Measurements from ENCODE around the gene C19orf38. TPM values are rescaled to one million over a fixed set of nuclear protein-coding genes. Genes with fewer than 3 reads are reported as not detected.

C19orf38 gene
- total RNA-seq, 4 donors from 2014 or later = 0.42 to 0.91 TPM; not detected in 2

DNA sequence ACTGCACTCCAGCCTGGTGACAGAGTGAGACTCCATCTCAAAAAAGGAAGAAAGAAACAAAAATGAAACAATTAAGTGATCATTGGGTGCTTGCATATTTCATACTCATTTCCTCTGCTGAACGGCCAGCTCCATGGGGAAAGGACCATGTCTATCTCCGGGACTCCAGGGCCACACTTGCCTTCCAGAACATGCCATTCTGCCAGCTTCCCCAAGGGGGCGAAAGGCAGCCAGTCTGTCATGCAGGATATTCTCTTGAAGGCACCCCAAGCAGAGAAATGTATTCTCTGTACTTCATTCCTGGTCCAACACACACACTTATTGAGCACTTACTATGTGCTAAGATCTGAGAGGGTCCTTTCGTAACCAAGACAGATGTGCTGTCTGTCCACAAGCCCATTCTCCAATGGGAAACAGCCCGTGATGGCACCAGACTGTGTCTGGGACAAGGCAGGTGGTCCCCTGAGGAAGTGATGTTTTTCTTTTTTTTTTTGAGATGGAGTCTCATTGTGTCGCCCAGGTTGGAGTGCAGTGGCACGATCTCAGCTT lies 13.0 kb downstream of the C19orf38 start:
- intact Hi-C loops (cut with DNase I; ENCODE audit: low total_unique reads) = loop anchor here (5.0 kb wide), 1 partner anchor 144 kb away; the partner anchor contains the start of gene DNM2
- no peak for TF ChIP-seq CTCF (IDR thresholded peaks at IDR 0.05)
- TF ChIP-seq POLR2A (IDR thresholded peaks at IDR 0.05) = no peak
- WGBS, 2 donors = 69 to 71% methylated on average over 7 of the region's 7 CpGs
- no peak overlapping the region for H3K4me3 ChIP-seq (ENCODE audit: low read depth, poor library complexity, severe bottlenecking)
- no peak for DNase-seq (ENCODE audit: low spot score in 2 of 2)

DNA sequence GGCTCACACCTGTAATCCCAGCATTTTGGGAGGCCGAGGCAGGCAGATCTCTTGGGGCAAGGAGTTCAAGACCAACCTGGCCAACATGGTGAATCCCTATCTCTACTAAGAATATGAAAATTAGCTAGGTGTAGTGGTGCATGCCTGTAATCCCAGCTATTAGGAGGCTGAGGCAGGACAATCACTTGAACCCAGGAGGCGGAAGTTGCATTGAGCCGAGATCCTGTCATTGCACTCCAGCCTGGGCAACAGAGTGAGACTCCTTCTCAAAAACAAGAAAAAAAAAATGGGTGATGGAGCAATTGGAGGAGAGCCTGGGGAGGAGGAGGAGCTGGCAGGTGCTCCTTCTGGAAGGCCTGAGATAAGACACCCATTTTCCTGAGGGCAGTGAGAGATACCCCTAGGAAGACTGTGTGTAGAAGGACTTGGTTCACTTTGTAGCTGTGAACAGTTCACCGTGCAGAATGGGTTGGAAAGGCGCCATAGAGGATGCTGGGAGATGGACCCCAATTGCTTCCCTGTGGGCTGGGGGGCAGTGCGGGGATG lies 14.4 kb downstream of the C19orf38 start:
- 85 to 88% methylated on average over 6 of the region's 6 CpGs for WGBS, 2 donors
- TF ChIP-seq POLR2A (IDR thresholded peaks at IDR 0.05) (no peak), CTCF (IDR thresholded peaks at IDR 0.05) (no peak)
- DNase-seq (ENCODE audit: low spot score in 2 of 2) = no peak
- intact Hi-C loops (cut with DNase I; ENCODE audit: low total_unique reads) = loop anchor here (5.0 kb wide), 1 partner anchor 145 kb away; the partner anchor contains the start of gene DNM2
- H3K4me3 ChIP-seq (ENCODE audit: low read depth, poor library complexity, severe bottlenecking) = no peak overlapping the region

DNA sequence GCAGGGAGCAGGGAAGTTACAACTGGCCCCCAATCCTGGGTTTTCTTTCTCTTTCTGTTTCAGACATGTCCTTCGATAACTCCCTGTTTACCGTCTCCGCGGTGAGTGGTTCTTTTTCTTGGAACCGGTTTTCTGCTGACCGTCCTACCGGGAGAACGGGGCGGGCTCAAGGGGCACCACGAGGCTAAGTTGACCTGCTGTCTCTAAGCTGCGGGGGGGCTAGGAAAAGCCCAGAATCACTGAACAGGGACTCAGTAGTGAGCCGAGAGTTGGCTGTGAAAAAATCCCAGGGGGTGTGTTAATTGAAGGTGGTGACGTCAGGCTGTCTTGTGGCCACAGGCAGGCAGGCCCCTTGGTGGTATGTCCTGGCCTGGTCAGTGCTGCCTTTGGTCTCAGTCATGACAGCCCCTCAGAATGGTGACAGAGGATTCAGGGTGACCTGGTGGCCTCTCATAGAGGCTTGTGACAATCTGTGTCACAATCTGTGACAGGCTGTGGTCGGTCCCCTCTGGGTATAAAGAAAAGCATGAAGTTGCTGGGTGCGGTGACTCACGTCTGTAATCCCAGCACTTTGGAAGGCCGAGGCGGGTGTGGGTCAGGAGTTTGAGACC lies 15.0 kb downstream of the C19orf38 start:
- no peak for DNase-seq (ENCODE audit: low spot score in 2 of 2)
- 70 to 72% methylated on average over 18 of the region's 18 CpGs for WGBS, 2 donors
- H3K4me3 ChIP-seq (ENCODE audit: low read depth, poor library complexity, severe bottlenecking) = no peak overlapping the region
- TF ChIP-seq POLR2A (IDR thresholded peaks at IDR 0.05) (no peak), CTCF (IDR thresholded peaks at IDR 0.05) (no peak)
- intact Hi-C loops (cut with DNase I; ENCODE audit: low total_unique reads) = loop anchor here (5.0 kb wide), 1 partner anchor 146 kb away; the partner anchor contains the start of gene DNM2

- 12% methylated on average over 6 of the region's 6 CpGs for WGBS, 2 donors
- H3K4me3 ChIP-seq (ENCODE audit: low read depth, poor library complexity, severe bottlenecking) = no peak overlapping the region
- DNase-seq (ENCODE audit: low spot score in 2 of 2) = peak; percentile 82 to 97
- intact Hi-C loops (cut with DNase I; ENCODE audit: low total_unique reads) = loop anchor here (5.0 kb wide), 1 partner anchor 147 kb away; the partner anchor contains the start of gene DNM2
- TF ChIP-seq CTCF (IDR thresholded peaks at IDR 0.05) (peak in 1 of 3 donors; percentile 66), POLR2A (IDR thresholded peaks at IDR 0.05) (no peak)
Measured at GRCh38 chr19:10864538-10864899, 16.3 kb downstream of the C19orf38 start.

GRCh38 chr19:10866495-10866894 lies 18.3 kb downstream of the C19orf38 start:
- no peak for DNase-seq (ENCODE audit: low spot score in 2 of 2)
- intact Hi-C loops (cut with DNase I; ENCODE audit: low total_unique reads) = no loop called here
- H3K4me3 ChIP-seq (ENCODE audit: low read depth, poor library complexity, severe bottlenecking) = no peak overlapping the region
- 84 to 88% methylated on average over 10 of the region's 10 CpGs for WGBS, 2 donors
- no peak for TF ChIP-seq POLR2A (IDR thresholded peaks at IDR 0.05)
- TF ChIP-seq CTCF (IDR thresholded peaks at IDR 0.05) = no peak

Data from lower leg skin (tissue), 4 donors.